GM23338 (cell line): ENCODE results near the gene CLASP2. TPM values are rescaled to one million over a fixed set of nuclear protein-coding genes. Genes with fewer than 3 reads are reported as not detected.

Experiments
- ATAC-seq: fragments of 200-7000 bp; cut with Tn5 transposase; 3 replicates; pipeline ENCODE4 v1.9.1; 2020
- DNase-seq: peaks from one replicate; pipeline ENCODE4 v3.0.0-alpha.2; 2015; ENCODE audit warnings: low spot score
- H2AFZ ChIP-seq: fragments of 200-600 bp; sonication (generic); 2 replicates; pipeline ENCODE4 v1.8.0; 2016; ENCODE audit warnings: antibody characterized with exemption, mild to moderate bottlenecking, moderate library complexity
- H3F3A ChIP-seq: fragments of 200-600 bp; sonication (generic); replicated peaks from 2 replicates; pipeline ENCODE4 v1.8.0; 2017; ENCODE audit warnings: antibody characterized with exemption, mixed run types, low read depth
- H3K27ac ChIP-seq: fragments of 200-600 bp; sonication (generic); 2 replicates; pipeline ENCODE4 v1.6.1; 2016; ENCODE audit warnings: low read depth
- H3K27me3 ChIP-seq: fragments of 200-600 bp; sonication (generic); 2 replicates; pipeline ENCODE4 v1.8.0; 2016; ENCODE audit warnings: mild to moderate bottlenecking, mixed run types, moderate library complexity; ENCODE audit not compliant: insufficient read depth
- H3K36me3 ChIP-seq: fragments of 200-600 bp; sonication (generic); 2 replicates; pipeline ENCODE4 v1.8.0; 2016; ENCODE audit warnings: mild to moderate bottlenecking; ENCODE audit not compliant: insufficient read depth
- H3K4me1 ChIP-seq: fragments of 200-600 bp; sonication (generic); 2 replicates; pipeline ENCODE4 v1.8.0; 2016; ENCODE audit warnings: mild to moderate bottlenecking, moderate library complexity; ENCODE audit not compliant: insufficient read depth
- H3K4me2 ChIP-seq: fragments of 200-600 bp; sonication (generic); 2 replicates; pipeline ENCODE4 v1.7.1; 2017; ENCODE audit warnings: mixed run types
- H3K4me3 ChIP-seq: fragments of 200-600 bp; sonication (generic); 2 replicates; pipeline ENCODE4 v1.6.1; 2016; ENCODE audit warnings: mixed run types
- H3K79me2 ChIP-seq: fragments of 200-600 bp; sonication (generic); replicated peaks from 2 replicates; pipeline ENCODE4 v1.8.0; 2017; ENCODE audit warnings: mild to moderate bottlenecking; ENCODE audit not compliant: insufficient read depth
- H3K9me2 ChIP-seq: fragments of 200-600 bp; sonication (generic); 2 replicates; pipeline ENCODE4 v1.8.0; 2017; ENCODE audit not compliant: insufficient read depth
- H4K20me1 ChIP-seq: fragments of 200-600 bp; sonication (generic); replicated peaks from 2 replicates; pipeline ENCODE4 v1.8.0; 2017; ENCODE audit warnings: mild to moderate bottlenecking; ENCODE audit not compliant: insufficient read depth
- H3K27ac Mint-ChIP-seq: 2 replicates; pipeline ENCODE4 v1.8.0; 2020; ENCODE audit warnings: inconsistent platforms, mild to moderate bottlenecking, moderate library complexity, mixed read lengths
- H3K27me3 Mint-ChIP-seq: 3 replicates; pipeline ENCODE4 v1.8.0; 2022; ENCODE audit warnings: low read depth, mild to moderate bottlenecking, moderate library complexity, mixed read lengths, inconsistent platforms; ENCODE audit not compliant: insufficient read depth, poor library complexity
- H3K36me3 Mint-ChIP-seq: 3 replicates; pipeline ENCODE4 v1.8.0; 2021; ENCODE audit warnings: low read depth, mild to moderate bottlenecking, inconsistent platforms, moderate library complexity, mixed read lengths
- H3K4me1 Mint-ChIP-seq: 3 replicates; pipeline ENCODE4 v1.8.0; 2020; ENCODE audit warnings: mild to moderate bottlenecking, inconsistent platforms, mixed read lengths
- H3K4me3 Mint-ChIP-seq: 3 replicates; pipeline ENCODE4 v1.8.0; 2021; ENCODE audit warnings: moderate library complexity, mild to moderate bottlenecking, inconsistent platforms, mixed read lengths
- H3K9me3 Mint-ChIP-seq: 3 replicates; pipeline ENCODE4 v1.8.0; 2020; ENCODE audit warnings: moderate library complexity, mild to moderate bottlenecking, inconsistent platforms, mixed read lengths
- CTCF ChIP-seq, 2 experiments: fragments of 200-600 bp in 1 of 2; sonication (generic) in 1 of 2; conservative IDR thresholded peaks; 2 replicates each; pipeline versions ENCODE4 v1.5.1 to v1.6.1; 2016 to 2017; ENCODE audit warnings: antibody characterized with exemption in 2 of 2, low read depth in 2 of 2, mild to moderate bottlenecking in 2 of 2, moderate library complexity in 1 of 2
- EZH2 ChIP-seq: fragments of 200-600 bp; sonication (generic); IDR thresholded peaks from one replicate; pipeline ENCODE4 v1.8.0; 2017; ENCODE audit warnings: antibody characterized with exemption, mild to moderate bottlenecking, low read depth; ENCODE audit not compliant: unreplicated experiment
- REST ChIP-seq: IDR thresholded peaks from one replicate; pipeline ENCODE4 v1.6.1; 2018; ENCODE audit warnings: antibody characterized with exemption; ENCODE audit not compliant: unreplicated experiment
- ZNF462 ChIP-seq: fragments of 250-450 bp; sonication (Bioruptor Pico); IDR thresholded peaks from 2 replicates; pipeline ENCODE4 v1.5.0; 2020; ENCODE audit warnings: mild to moderate bottlenecking, moderate library complexity
- polyA plus RNA-seq: library from polyadenylated mRNA; unstranded; fragments of >200 nt; fragmentation: Nextera tagmentation; extraction: Ambion mirVana; gene quantifications from 2 replicates; pipeline ENCODE4 v1.2.1, GENCODE V29; 2016
- total RNA-seq: library from RNA; depleted of rRNA; stranded (reverse); fragments of >200 nt; shearing (Covaris generic); gene quantifications from 2 replicates; pipeline ENCODE4 v1.2.3, GENCODE V29; 2014

CLASP2 gene
- total and polyA plus RNA-seq, 2 experiments from 2014 or later = 12.8 to 74.6 TPM

DNA sequence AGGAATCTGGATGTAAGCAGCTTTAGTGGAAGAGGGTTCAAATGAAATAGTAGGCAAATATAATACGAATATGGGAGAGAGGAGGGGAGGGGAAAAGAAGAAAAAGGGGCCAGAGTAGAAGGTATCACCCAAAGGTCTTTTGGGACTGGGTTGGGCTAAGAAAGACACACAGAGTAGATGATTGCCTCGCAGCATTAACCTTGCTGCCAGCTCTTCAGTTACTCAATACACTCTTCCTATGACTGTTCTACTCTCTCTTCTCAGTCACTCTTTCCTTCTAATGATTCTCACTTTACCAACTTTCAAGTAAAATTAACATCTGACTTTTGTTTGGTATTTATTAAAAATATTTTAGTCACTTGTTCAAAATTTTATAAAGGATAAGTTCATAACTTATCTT, 52.8 kb downstream of the CLASP2 start (continued):
- TF ChIP-seq REST = no peak

GRCh38 chr3:33664195-33664594, 53.9 kb downstream of the CLASP2 start:
- H3K36me3 ChIP-seq = no peaks in the 10 kb centered on the region

More at GRCh38 chr3:33664195-33664594, 53.9 kb downstream of the CLASP2 start:
- Mint-ChIP-seq H3K27me3 (no peaks in the 10 kb centered on the region), H3K4me3 (no peak overlapping the region), H3K27ac (no peak overlapping the region), H3K36me3 (peaks cover 3% of the 10 kb centered on the region; the same call in 1 of the 3 replicates), H3K9me3 (no peaks in the 10 kb centered on the region), H3K4me1 (peaks cover 22% of the 10 kb centered on the region)
- H3K27me3 ChIP-seq = no peaks in the 10 kb centered on the region
- no peaks in the 10 kb centered on the region for H3K9me2 ChIP-seq
- H3K79me2 ChIP-seq = 0 out of 2 replicates have a peak, but pooled peaks cover 4% of the 10 kb centered on the region
- no peak overlapping the region for H3K27ac ChIP-seq
- H3K4me2 ChIP-seq = no peak overlapping the region
- TF ChIP-seq EZH2 = no peak
- TF ChIP-seq ZNF462 (CRISPR knock-in tag) = no peak
- no peak for TF ChIP-seq CTCF (conservative IDR thresholded peaks at IDR 0.05; ENCODE audit: low read depth in 2 of 2)
- no peak for TF ChIP-seq REST
- H2AFZ ChIP-seq = no peak overlapping the region
- peaks cover 9% of the 10 kb centered on the region for H3K4me1 ChIP-seq
- no peak overlapping the region for H3K4me3 ChIP-seq
- no peaks in the 10 kb centered on the region for H4K20me1 ChIP-seq
- ATAC-seq (no peak), DNase-seq (no peak)
- H3F3A ChIP-seq = no peaks in the 10 kb centered on the region
